Measurements from ENCODE around the gene SCG2. TPM values are rescaled to one million over a fixed set of nuclear protein-coding genes. Genes with fewer than 3 reads are reported as not detected.

The SCG2 gene, protein sequence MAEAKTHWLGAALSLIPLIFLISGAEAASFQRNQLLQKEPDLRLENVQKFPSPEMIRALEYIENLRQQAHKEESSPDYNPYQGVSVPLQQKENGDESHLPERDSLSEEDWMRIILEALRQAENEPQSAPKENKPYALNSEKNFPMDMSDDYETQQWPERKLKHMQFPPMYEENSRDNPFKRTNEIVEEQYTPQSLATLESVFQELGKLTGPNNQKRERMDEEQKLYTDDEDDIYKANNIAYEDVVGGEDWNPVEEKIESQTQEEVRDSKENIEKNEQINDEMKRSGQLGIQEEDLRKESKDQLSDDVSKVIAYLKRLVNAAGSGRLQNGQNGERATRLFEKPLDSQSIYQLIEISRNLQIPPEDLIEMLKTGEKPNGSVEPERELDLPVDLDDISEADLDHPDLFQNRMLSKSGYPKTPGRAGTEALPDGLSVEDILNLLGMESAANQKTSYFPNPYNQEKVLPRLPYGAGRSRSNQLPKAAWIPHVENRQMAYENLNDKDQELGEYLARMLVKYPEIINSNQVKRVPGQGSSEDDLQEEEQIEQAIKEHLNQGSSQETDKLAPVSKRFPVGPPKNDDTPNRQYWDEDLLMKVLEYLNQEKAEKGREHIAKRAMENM
- not detected for total RNA-seq

DNA sequence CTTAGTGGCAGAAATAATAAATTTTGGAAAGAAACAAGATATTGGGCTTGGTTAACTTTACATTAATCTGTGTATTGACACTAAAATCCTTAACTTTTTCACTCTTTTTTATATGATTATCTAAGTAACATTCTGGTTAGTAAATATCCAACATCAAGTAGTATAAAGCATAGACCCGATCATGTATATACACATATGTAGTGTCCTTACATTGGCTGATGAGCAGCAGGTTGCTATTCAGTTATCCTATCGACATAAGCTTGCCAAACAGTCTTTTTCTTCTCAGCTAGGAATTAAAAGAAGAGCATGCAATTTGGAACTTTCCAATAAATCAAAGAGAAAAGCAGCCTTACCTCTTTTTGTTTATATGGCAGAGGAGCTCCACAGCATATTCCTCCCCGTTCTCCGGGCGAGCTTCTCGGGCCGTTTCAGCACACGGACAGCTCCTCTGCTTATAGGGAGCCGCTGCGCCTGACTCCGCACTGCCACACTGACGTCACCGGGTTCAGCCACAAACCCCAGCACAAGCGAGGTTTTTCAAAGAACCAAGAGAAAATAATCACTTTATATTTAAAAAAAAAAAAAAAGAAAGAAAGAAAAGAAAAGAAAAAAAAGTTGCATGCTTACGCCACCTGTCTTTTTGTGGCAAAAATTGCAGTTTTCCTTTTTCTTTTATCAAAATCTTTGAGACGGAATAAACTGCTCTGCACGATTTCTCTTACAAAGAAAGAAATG, at the start of gene SCG2:
Gene SCG2 (minus strand): TSS at position 430 of the 735 bp plus-strand sequence. CDS start 3,079 bp downstream, outside the sequence.
- ChIA-PET POLR2A (interaction anchor here (0.7 kb wide), 1 partner anchor 633 kb away, joined by 7 read pairs; no protein-coding TSS in a partner anchor), CTCF (interaction anchor here (0.7 to 1.1 kb wide), 2 partner anchors 26 to 1812 kb away, joined by 3 read pairs; no protein-coding TSS in a partner anchor)

DNA sequence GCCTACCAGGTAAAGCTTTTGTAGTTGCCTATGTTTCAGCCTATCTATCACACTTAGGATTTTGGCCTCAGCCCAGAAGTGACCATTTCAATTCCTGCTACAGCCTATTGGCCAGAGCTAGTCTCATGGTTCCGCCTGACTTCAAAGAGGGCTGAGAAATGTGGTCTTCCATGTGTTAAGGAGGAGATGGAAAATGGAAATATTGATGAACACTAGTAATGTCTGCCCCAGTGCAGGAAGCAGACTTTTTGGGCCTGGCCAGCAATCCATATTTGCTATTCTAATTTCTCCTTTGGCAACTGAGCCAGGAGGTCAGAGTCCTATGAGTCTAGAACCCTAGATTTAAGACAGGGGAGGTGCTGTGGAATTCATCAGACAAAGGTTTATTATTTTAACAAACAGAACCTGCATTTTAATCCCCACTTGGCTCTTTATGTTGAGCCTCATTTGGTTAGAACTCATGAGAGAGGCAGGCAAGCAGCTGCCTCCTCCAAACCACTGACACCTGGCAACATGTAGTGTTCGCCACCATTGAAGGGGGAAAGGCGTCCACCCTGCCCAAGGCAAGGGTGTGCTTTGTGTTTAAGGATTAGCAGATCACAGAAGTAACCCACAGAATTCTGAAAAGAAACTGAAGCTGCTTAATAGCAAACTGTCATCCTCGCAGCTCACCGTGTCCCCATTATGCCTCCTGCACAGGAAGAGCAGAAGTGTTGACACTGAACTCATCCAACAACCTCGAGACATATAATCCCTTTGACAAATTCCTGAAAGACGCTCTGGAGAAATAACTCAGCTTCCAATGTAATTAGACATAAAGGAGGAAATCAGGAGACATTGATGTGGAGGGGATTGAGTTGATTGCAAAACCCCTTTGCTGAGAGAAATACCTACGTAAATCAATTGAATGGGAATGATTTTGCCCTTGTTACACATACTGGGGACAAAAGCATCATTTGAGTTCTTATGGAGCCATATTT, 47.7 kb upstream of the SCG2 start:
- CTCF ChIA-PET: no interaction called here
- POLR2A ChIA-PET: no interaction called here

DNA sequence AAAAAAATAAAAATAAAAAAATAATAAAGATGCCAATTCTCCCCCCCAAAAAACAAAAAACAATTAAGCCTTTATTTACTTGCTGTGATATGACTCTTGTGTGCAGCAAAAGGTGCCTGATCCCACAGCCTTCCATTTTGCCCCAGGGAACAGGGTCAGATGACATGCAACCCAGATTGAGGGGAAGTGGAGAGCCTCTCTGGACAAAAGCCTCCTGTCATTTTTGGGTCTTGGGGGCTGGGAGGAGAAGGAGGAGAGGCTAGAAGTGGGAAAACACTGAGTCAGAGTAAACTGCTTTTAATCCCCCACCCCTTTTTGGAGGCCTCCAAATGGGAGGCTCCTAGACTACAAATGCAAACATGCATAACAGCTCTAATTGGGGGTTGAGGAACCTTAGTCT, 46.6 kb upstream of the SCG2 start:
- POLR2A ChIA-PET: no interaction called here
- CTCF ChIA-PET: interaction anchor here (0.7 kb wide), 1 partner anchor 1690 kb away, joined by 3 read pairs; no protein-coding TSS in a partner anchor

DNA sequence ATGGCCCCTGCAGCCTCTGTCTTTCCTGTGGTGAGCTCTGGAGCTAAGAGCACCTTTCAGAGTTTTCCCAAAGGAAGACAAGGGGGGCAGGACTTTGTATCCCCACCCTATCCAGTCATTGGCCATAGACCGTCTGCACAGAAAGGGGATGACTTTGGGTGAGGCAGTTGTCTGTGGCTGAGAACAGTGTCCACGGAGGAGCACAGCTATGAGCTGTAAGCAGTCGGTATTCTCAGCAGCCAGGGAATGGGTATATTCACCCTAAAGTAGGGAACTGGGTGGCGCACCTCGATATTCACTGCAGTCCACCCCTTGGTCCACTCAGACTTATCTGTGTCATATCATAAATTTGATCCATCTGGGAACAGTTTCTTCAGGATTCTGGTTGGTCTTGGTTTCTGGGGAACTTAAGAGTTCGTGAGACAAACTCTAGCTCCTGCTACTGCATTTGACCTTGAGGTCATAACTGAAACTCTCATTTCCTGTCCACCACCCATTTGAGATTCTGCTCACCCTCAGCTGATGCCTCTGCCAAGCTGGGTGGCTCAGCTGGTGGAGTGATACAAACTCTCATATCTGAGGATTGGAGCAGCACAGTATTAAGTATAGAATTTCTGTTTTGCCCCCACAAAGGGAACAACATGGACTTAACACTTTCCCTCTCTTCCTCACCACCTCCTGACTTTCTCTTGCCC, 45.2 kb upstream of the SCG2 start:
- ChIA-PET CTCF (no interaction called here), POLR2A (no interaction called here)

DNA sequence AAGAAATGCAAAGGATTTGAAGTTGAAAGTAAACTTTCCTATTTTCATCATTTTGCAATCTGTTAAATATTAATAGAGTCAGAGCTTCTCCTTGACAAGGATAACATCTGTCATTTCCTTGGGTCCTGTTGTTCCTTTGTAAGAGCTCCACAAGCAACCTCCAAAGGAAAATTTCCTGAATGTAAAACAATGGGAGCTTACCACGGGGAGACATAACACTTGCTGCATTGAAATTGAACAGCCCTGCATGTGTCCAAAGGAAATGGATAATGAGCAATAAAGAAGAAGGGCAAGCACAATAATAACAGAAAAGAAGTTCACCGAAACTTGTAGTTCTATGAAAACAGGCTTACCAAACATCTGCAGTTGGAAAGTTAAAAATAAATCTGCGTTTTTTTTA, 42.0 kb upstream of the SCG2 start:
- CTCF ChIA-PET: no interaction called here

DNA sequence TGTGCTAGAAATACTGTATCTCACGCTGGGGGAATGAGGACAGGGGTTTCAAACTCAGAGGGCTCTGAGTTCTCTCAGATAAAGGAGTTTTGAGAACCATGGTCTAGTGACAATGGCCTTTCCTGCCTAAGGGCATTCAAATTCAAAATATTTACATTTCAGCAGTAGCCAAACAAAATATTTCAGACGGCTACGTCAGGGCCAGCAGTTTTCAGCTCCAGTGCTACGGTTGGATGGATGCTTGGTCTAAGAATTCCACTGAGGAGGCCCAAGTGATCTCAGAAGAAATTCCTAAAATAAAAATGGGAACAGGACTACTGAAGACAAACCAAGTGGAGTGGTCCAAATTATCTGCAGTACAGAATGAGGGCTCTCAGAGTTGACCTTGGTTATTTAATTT, 41.1 kb upstream of the SCG2 start:
- ChIA-PET CTCF (no interaction called here), POLR2A (no interaction called here)

More for the DNA sequence above, 42.0 kb upstream of the SCG2 start:
- POLR2A ChIA-PET: no interaction called here

DNA sequence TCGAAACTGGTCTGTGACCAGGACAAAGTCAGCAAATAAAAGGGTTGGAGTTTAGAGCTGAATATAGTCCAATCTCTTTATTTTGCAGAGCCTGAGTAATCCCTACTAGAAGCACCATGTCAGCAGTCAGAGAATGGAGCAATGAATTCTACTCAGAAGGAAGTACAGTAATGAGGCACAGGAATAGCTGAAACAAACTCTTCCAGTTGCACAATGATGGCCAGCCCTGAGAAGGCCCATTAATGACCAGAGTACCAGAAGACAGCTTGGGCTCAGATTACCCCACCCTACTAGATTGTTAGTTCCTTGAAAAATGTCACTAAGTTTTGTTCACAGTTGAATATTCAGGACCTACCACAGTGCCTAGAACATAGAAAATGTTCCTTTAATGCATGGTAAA, 40.3 kb upstream of the SCG2 start:
- CTCF ChIA-PET: no interaction called here
- POLR2A ChIA-PET: no interaction called here

DNA sequence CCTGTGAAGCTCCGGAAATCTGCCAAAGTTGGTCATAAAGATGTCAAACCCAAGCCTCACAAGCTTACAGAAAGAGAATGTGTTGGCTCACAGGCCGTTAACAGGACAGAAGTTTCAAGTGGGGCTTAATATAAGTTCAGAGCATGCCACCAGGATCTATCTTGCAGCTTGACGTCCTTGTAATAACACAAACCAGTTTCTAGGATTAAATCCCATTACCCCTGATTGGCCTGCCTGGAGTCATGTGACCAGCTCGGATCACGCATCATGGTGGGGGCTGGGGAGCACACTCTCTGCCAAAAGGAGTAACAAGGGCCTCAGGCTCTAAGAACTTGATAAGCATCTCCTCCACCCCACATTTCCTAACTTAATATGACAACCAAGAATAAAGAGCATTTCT, 38.9 kb upstream of the SCG2 start:
- POLR2A ChIA-PET: no interaction called here
- CTCF ChIA-PET: interaction anchor here (1.3 kb wide), 1 partner anchor 30 kb away, joined by 4 read pairs; no protein-coding TSS in a partner anchor

DNA sequence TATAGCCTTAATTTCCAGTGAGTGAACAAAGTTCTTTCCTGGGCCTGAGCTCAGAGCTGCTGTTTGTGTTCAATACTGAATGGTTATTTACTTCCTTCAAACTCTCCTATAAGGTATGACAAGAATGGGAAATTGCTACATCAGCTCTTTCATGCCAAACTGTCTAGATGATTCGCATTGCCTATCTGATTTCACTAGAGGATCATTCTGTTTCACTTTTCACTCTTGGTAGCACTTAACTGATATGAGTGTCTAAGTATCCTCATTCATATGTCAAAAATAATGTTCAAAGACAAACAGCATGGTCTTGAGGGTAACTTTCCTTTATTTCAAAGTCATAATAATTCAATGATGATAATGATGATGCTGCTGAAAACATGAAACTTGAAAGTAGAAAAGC, 32.9 kb upstream of the SCG2 start:
- POLR2A ChIA-PET: no interaction called here
- CTCF ChIA-PET: no interaction called here

DNA sequence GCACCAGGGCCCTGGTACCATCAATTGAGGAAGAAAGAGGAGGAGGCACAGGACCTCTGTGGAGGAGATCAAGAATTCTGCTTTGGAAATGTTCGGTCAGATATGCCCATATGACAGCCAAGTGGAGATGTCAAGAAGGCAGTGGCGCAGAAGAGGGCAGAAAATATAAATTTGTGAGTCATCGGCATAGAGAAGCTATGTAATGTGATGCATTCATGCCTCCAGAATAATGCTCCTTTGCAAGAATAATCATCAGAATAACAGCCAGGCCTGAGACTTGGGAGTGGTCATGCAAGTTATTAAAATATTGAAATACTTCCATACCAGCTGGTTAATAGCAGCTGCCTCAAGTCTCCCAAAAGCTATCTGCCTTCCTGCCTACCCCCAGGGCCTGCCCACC, 32.1 kb upstream of the SCG2 start:
- CTCF ChIA-PET: no interaction called here
- POLR2A ChIA-PET: no interaction called here

DNA sequence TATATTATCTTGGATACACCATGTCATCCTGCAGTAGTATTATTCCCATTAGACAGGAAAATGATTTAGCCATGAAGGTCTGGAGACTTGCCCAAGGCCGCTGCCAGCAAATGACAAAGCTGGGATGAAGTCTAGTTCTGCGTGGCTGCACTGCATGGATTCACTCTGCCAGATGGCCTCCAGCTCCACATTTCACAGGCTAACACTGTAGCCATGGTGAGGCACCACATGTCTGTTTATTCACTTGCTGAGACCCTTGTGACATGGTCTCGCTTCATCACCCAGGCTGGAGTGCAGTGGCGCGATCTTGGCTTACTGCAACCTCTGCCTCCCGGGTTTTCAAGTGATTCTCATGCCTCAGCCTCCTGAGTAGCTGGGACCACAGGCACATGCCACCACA, 31.5 kb upstream of the SCG2 start:
- POLR2A ChIA-PET: no interaction called here
- CTCF ChIA-PET: no interaction called here

DNA sequence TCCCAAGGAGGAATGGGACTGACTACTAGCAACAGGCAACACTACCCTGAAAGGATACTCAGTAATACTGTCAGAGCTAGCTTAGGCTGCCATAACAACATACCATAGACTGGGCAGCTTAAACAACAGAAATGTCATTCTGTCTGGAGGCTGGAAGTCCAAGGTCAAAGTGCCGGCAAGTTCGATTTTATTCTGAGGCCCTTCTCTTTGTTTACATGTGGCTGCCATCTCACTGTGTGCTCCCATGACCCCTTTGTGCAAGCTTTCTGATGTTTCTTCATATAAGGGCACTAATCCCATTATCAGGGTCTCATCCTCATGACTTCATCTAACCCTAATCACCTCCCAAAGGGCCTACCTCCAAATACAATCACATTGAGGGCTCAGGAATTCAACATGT, 30.7 kb upstream of the SCG2 start:
- ChIA-PET CTCF (no interaction called here), POLR2A (no interaction called here)

DNA sequence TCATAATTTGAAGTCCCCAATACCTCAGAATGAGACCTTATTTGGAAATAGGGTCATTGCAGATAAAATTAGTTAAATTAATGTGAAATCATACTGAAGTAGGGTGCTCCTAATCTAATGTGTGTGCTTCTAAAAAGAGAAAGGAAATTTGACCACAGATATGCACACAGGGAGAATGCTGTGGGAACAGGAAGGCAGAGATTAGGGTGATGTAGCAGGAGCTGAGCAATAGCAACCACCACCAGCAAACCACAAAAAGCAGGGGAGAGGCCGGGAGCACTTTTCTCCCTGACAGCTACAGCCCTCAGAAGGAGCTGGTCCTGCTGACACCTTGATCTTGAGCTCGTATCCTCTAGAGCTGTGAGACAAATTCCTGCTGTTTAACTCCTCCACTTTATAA, 24.6 kb upstream of the SCG2 start:
- CTCF ChIA-PET: no interaction called here
- POLR2A ChIA-PET: no interaction called here

DNA sequence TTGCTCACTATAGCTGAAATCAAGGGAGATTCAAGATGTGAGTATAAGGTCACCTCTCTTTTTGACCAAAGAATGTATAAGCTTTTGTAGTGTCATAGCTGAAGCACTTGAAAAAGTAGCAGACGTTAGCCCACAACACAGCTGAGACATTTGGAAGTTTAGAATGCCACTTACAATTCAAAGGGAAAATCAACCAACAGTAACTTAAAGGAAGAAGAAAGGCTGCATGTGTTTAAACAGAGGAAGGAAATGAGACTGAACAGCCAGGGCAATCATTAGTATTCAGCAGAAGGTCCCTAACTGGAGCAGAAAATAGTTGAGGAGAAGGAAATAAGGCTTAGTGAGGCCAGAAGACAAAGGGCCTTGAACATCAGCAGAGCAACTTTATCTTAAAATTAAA, 23.5 kb upstream of the SCG2 start:
- ChIA-PET CTCF (no interaction called here), POLR2A (interaction anchor here (0.7 kb wide), 1 partner anchor 92 kb away, joined by 3 read pairs; no protein-coding TSS in a partner anchor)

DNA sequence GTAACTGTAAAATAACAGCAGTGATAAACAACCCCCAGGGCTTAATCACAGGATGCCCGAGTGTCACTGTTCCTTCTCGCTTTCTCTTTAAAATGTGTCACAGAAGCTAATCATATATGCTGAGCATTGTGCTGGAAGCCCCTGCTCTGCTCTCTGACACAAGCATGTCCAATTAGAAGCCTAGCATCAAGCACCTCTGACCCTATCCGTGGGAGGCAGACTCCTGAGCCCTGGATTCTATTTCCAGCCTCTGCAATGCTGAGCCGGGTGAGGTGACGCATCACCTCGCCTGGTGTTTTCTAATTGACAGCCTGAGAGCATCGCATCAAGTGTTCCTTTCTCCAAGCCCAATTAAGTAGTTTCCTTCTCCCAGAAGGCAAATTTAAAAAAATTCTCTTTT, 19.7 kb upstream of the SCG2 start:
- ChIA-PET POLR2A (no interaction called here), CTCF (no interaction called here)

DNA sequence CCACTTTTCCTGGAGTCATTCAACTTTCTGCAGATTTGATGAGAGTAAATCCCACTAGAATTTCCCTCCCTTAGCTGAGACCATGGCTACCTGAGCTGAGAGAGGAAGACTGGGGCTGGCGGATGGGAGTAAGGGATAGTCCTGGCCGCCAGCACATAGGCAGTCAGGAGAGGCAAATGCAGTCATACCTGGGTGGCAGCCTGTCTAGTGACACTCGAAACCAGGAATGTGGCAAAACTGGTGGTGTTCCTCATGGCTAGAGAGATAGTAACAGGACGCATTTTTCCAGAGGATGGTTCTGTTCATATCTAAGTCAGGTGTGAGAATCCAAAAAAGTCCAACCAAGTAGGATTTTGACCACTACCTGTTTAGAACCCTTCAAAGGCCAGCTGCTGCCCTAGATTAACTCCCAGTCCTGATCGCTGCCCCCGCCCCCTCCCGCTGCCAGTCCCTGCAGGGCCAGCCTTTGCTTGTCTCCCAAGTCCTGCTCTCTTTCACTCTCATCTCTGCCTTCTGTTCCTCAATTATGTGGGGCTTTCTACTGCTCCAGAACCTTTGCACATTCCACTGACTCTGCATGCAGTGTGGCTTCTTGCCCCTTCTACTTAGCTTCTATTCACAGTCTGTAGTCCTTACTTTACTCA, 17.4 kb upstream of the SCG2 start:
- POLR2A ChIA-PET: no interaction called here
- CTCF ChIA-PET: no interaction called here

DNA sequence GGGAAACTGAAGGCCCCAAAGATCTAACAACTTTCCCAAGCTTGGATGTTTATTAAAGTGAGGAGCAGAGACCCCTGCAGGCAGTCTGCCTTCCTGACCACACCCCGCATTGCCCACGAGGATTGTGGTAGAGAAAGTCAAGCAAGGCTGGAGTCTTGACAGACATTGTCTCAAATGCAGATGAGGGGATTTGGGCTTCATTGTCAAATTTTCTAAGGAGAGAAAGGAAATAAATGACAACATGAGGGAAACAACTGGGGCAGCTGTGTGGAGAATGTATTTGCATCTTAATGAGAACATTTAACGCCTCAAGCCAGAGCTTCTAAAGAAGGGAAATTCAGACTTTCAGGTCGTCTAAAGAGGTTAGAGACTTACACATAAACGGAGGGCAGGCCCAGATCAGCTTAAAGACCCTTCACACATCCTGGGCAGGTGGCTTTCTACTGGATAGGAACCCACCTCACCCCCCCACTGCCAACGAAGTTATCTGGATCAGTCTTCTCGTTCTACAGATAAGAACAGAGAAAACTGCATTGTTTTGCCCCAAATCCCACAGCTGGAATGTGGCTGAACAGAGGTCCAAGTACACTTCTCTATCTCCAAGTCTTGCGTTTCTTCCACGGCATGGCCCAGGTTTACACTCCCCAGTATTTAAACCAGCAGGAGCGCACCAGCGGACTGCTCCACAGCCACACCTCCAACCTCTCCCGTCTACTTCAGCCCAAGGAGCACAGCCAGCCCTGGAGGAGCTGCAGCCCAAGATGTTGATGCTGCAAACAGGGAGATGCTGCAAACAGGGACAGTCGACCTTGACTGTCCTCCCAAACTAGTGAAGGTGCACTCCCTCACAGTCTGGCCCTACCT, 16.2 kb upstream of the SCG2 start:
- ChIA-PET POLR2A (no interaction called here), CTCF (no interaction called here)

DNA sequence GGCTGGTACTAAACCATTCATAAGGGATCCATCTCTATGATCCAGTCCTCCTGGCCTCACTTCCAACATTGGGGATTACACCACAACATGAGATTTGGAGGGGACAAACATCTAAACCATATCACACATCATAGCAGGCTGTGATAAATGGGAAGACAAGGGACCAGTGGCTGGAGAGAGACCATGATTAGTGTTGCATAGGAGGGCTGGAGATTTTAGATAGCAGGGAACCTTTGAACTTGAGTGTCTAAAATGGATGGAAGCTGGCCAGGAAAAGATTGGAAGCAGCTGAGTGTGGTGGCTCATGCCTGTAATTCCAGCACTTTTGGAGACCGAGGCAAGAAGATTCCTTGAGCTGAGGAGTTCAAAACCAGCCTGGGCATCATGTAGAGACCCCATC, 12.4 kb upstream of the SCG2 start:
- ChIA-PET CTCF (no interaction called here), POLR2A (no interaction called here)

Measured in activated CD8-positive, alpha-beta memory T cell treated with anti-CD3 and anti-CD28 coated beads for 36 hours (primary cell).